MCF 10A (cell line): Measurements from ENCODE around the gene NPIPB6. TPM values are rescaled to one million over a fixed set of nuclear protein-coding genes. Genes with fewer than 3 reads are reported as not detected.

ENCODE experiments used
- BruUV-seq: library from RNA; stranded (reverse); fragments of 400-500 nt; replicated peaks from 2 replicates; lab custom pipeline; 2021; lab: Mats Ljungman, UMichigan
- CTCF ChIA-PET: fragments of 300-600 bp; sonication (Branson Sonifier 250); formaldehyde crosslinking; extraction: SDS; loops from one replicate; lab custom pipeline; 2021; ENCODE audit warnings: antibody characterized with exemption, inconsistent platforms; lab: Yijun Ruan, JAX
- POLR2A ChIA-PET: fragments of 300-600, 350-650 bp; sonication (Branson Sonifier 250); formaldehyde crosslinking; extraction: SDS; loops from one replicate; lab custom pipeline; 2020; ENCODE audit warnings: antibody characterized with exemption, inconsistent platforms; lab: Yijun Ruan, JAX
- DNase-seq: peaks from one replicate; pipeline ENCODE4 v3.0.0-alpha.2; 2018; ENCODE audit not compliant: unreplicated experiment
- H3K27ac Mint-ChIP-seq: one replicate; pipeline ENCODE4 v1.8.0; 2022; ENCODE audit warnings: mild to moderate bottlenecking, low read depth, mixed read lengths; ENCODE audit not compliant: unreplicated experiment
- H3K27me3 Mint-ChIP-seq: one replicate; pipeline ENCODE4 v1.8.0; 2022; ENCODE audit warnings: mixed read lengths; ENCODE audit not compliant: insufficient read depth, unreplicated experiment
- H3K36me3 Mint-ChIP-seq: one replicate; pipeline ENCODE4 v1.8.0; 2022; ENCODE audit warnings: mild to moderate bottlenecking, moderate library complexity, mixed read lengths; ENCODE audit not compliant: insufficient read depth, unreplicated experiment
- H3K4me1 Mint-ChIP-seq: one replicate; pipeline ENCODE4 v1.8.0; 2022; ENCODE audit warnings: mixed read lengths; ENCODE audit not compliant: insufficient read depth, unreplicated experiment
- H3K4me3 Mint-ChIP-seq: one replicate; pipeline ENCODE4 v1.8.0; 2022; ENCODE audit warnings: mild to moderate bottlenecking, moderate library complexity, mixed read lengths; ENCODE audit not compliant: unreplicated experiment
- H3K9me3 Mint-ChIP-seq: one replicate; pipeline ENCODE4 v1.8.0; 2022; ENCODE audit warnings: mixed read lengths; ENCODE audit not compliant: unreplicated experiment
- CTCF ChIP-seq: fragments of 200-600 bp; IDR thresholded peaks from one replicate; pipeline ENCODE4 v1.8.0; 2022; ENCODE audit warnings: antibody characterized with exemption, mild to moderate bottlenecking; ENCODE audit not compliant: unreplicated experiment
- intact Hi-C: fragments of 100-400 bp; cut with micrococcal nuclease; formaldehyde crosslinking; loops from 2 replicates; pipeline ENCODE4 v1.14.1; 2022
- total RNA-seq: library from RNA; stranded (reverse); gene quantifications from 2 replicates; pipeline ENCODE4 v1.2.3, GENCODE V29; 2022

NPIPB6 gene
- total RNA-seq, 1 experiment from 2014 or later = 1.6 TPM

- peak; percentile 54 for DNase-seq
- Mint-ChIP-seq H3K27me3 (peaks cover 39% of the 10 kb centered on the region), H3K9me3 (no peaks in the 10 kb centered on the region), H3K4me1 (no peaks in the 10 kb centered on the region), H3K36me3 (no peaks in the 10 kb centered on the region), H3K27ac (no peak overlapping the region), H3K4me3 (no peak overlapping the region)
- no TSS peak for BruUV-seq
- TF ChIP-seq CTCF = no peak
- ChIA-PET POLR2A (no interaction called here), CTCF (interaction anchor here (0.7 to 1.8 kb wide), 4 partner anchors 14 to 134 kb away, joined by 4 to 8 read pairs (median 6); no protein-coding TSS in a partner anchor)
- intact Hi-C loops = no loop called here
Observed at GRCh38 chr16:28304214-28304613, 59.1 kb downstream of the NPIPB6 start.

- CTCF ChIA-PET = interaction anchor here (1.2 to 1.8 kb wide), 3 partner anchors 15 to 19 kb away, joined by 4 to 8 read pairs (median 8); no protein-coding TSS in a partner anchor
- no peak for TF ChIP-seq CTCF
- Mint-ChIP-seq H3K9me3 (no peaks in the 10 kb centered on the region), H3K4me1 (no peaks in the 10 kb centered on the region), H3K4me3 (no peak overlapping the region), H3K27ac (no peak overlapping the region), H3K36me3 (no peaks in the 10 kb centered on the region), H3K27me3 (peaks cover 39% of the 10 kb centered on the region)
- POLR2A ChIA-PET = no interaction called here
- intact Hi-C loops = no loop called here
- BruUV-seq = no TSS peak
- DNase-seq = no peak
Observed at GRCh38 chr16:28303132-28303531, 60.2 kb downstream of the NPIPB6 start.

- intact Hi-C loops = no loop called here
- ChIA-PET POLR2A (no interaction called here), CTCF (interaction anchor here (1.7 to 2.7 kb wide), 2 partner anchors 16 to 24 kb away, joined by 7 to 11 read pairs; no protein-coding TSS in a partner anchor)
- Mint-ChIP-seq H3K27me3 (peaks cover 29% of the 10 kb centered on the region), H3K27ac (no peak overlapping the region), H3K36me3 (no peaks in the 10 kb centered on the region), H3K9me3 (no peaks in the 10 kb centered on the region), H3K4me1 (no peaks in the 10 kb centered on the region), H3K4me3 (no peak overlapping the region)
- no peak for TF ChIP-seq CTCF
- no TSS peak for BruUV-seq
- no peak for DNase-seq
Observed at GRCh38 chr16:28301620-28302019, 61.7 kb downstream of the NPIPB6 start.

- POLR2A ChIA-PET = no interaction called here
- no peak overlapping the region for H3K4me3 Mint-ChIP-seq
- intact Hi-C loops = no loop called here
- H3K9me3 Mint-ChIP-seq = no peaks in the 10 kb centered on the region
- no TSS peak for BruUV-seq
- DNase-seq = no peak
- H3K4me1 Mint-ChIP-seq = no peaks in the 10 kb centered on the region
- no peaks in the 10 kb centered on the region for H3K36me3 Mint-ChIP-seq
- no peak overlapping the region for H3K27ac Mint-ChIP-seq
- CTCF ChIA-PET = interaction anchor here (1.2 to 2.7 kb wide), 3 partner anchors 16 to 23 kb away, joined by 3 to 11 read pairs (median 7); no protein-coding TSS in a partner anchor
- H3K27me3 Mint-ChIP-seq = peaks cover 24% of the 10 kb centered on the region
- no peak for TF ChIP-seq CTCF
Observed at GRCh38 chr16:28301154-28301553, 62.2 kb downstream of the NPIPB6 start.
